ENCODE results near the gene BDP1.
"Not testable (repeated sequence)": the region's sequence is repeated elsewhere in the genome, so short reads cannot be mapped to it uniquely, and the experiment has no call there.

BDP1 gene

DNA sequence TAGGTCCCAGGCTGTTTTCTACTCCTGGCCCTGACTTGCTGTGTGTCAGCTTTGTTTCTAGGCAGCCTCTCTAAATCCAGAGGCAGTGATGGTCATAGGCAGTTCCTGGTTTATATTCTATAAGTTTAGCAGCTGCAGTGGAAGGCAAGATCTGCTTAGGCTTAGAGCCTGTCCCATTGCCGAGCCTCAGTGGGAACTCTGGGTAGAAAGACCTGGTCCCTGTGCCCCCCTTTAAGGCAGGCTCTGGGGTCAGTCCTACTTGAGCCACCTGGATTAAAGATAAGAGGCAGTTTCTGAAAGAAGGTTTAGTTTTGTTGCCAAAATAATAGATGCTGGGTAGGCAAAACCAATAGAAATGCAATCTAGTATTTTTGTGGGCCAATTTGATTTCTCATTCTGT lies 145.3 kb downstream of the BDP1 start:
- no peak for DNase-seq
- H3K27ac ChIP-seq (ENCODE audit: low read length): no peak overlapping the region
- no peaks in the 10 kb centered on the region for H3K27me3 ChIP-seq (ENCODE audit: insufficient read depth, low read length, poor library complexity)
- H3K4me2 ChIP-seq (ENCODE audit: insufficient read depth, low read length): no peak overlapping the region
- H3K79me2 ChIP-seq (ENCODE audit: insufficient read depth, low read length): no peaks in the 10 kb centered on the region
- no peak overlapping the region for H2AFZ ChIP-seq (ENCODE audit: low read depth, low read length)
- TF ChIP-seq, protein P1, sequence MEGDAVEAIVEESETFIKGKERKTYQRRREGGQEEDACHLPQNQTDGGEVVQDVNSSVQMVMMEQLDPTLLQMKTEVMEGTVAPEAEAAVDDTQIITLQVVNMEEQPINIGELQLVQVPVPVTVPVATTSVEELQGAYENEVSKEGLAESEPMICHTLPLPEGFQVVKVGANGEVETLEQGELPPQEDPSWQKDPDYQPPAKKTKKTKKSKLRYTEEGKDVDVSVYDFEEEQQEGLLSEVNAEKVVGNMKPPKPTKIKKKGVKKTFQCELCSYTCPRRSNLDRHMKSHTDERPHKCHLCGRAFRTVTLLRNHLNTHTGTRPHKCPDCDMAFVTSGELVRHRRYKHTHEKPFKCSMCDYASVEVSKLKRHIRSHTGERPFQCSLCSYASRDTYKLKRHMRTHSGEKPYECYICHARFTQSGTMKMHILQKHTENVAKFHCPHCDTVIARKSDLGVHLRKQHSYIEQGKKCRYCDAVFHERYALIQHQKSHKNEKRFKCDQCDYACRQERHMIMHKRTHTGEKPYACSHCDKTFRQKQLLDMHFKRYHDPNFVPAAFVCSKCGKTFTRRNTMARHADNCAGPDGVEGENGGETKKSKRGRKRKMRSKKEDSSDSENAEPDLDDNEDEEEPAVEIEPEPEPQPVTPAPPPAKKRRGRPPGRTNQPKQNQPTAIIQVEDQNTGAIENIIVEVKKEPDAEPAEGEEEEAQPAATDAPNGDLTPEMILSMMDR (IDR thresholded peaks at IDR 0.05; ENCODE audit: borderline replicate concordance, extremely low read depth, low read length, poor library complexity, severe bottlenecking): no peak
- no peak for TF ChIP-seq EZH2 (IDR thresholded peaks at IDR 0.05; ENCODE audit: borderline replicate concordance, low read depth, low read length, severe bottlenecking)
- H3K9me3 ChIP-seq (ENCODE audit: insufficient read depth, low read length, severe bottlenecking): no peaks in the 10 kb centered on the region
- H3K9ac ChIP-seq (ENCODE audit: low read depth, low read length): no peak overlapping the region
- no peak for ATAC-seq (ENCODE audit: insufficient read depth, low read depth)
- no peak overlapping the region for H3K4me3 ChIP-seq (ENCODE audit: low read depth in 1 of 2, low read length in 2 of 2)
- H3K36me3 ChIP-seq (ENCODE audit: insufficient read depth, low read length): peaks cover 78% of the 10 kb centered on the region
- peaks cover 13% of the 10 kb centered on the region for H3K4me1 ChIP-seq (ENCODE audit: insufficient read depth, low read length)
- no peaks in the 10 kb centered on the region for H4K20me1 ChIP-seq (ENCODE audit: insufficient read depth, low read length)

DNA sequence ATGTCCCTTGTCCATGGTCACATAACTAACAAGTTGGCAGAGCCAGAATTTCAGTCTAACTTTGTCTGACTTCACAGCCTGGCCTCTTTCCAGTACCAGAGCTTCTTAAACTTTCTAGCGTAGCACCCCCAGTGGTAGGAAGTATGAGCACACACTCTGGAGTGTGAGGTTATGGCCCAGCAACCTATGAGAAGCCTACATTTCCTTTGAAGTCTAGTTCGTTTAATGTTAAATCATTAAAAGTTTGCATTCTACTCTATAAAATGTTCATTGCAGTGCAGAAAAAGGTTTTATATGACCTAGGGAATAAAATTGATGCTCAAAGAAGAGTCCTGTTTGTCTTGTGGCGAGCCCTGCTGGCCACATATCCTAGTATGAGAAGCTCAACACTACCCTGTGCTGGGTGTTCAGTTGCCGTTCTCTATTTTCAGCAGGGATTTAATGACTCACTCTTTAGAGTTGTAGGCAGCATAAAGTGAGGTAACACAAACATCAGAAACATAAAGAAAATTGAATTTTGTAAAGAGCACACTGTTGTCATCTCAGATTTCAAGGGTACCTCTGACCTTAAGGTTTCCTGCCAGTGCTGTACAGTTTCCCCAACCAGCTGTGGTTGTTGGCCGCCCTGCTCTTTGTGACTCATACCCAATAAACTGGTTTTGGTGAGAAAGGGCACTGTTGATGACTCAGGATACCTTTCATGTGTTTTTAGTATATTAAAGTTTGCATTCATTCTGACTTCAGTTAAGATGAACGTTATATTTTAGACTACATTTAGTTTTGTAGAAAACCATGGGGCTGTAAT lies 146.0 kb downstream of the BDP1 start:
- Histone ChIP-seq H3K9ac (ENCODE audit: low read depth, low read length) (no peak overlapping the region), H3K27ac (ENCODE audit: low read length) (peak overlapping the region; percentile 49)

DNA sequence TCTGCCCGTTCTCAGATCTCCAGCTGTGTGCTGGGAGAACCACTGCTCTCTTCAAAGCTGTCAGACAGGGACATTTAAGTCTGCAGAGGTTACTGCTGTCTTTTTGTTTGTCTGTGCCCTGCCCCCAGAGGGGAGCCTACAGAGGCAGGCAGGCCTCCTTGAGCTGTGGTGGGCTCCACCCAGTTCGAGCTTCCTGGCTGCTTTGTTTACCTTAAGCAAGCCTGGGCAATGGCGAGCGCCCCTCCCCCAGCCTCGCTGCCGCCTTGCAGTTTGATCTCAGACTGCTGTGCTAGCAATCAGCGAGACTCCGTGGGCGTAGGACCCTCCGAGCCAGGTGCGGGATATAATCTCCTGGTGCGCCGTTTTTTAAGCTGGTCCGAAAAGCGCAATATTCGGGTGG lies 154.5 kb downstream of the BDP1 start:
- not testable (repeated sequence) for H3K9me3 ChIP-seq (ENCODE audit: insufficient read depth, low read length, severe bottlenecking); H3K79me2 ChIP-seq (ENCODE audit: insufficient read depth, low read length); DNase-seq; H3K27ac ChIP-seq (ENCODE audit: low read length); H3K9ac ChIP-seq (ENCODE audit: low read depth, low read length); H3K27me3 ChIP-seq (ENCODE audit: insufficient read depth, low read length, poor library complexity); H2AFZ ChIP-seq (ENCODE audit: low read depth, low read length); H3K4me3 ChIP-seq (ENCODE audit: low read depth in 1 of 2, low read length in 2 of 2); H3K4me2 ChIP-seq (ENCODE audit: insufficient read depth, low read length); ATAC-seq (ENCODE audit: insufficient read depth, low read depth); H4K20me1 ChIP-seq (ENCODE audit: insufficient read depth, low read length); H3K4me1 ChIP-seq (ENCODE audit: insufficient read depth, low read length)
- peaks cover 27% of the 10 kb centered on the region for H3K36me3 ChIP-seq (ENCODE audit: insufficient read depth, low read length)

More for the DNA sequence above, 146.0 kb downstream of the BDP1 start:
- Histone ChIP-seq H2AFZ (ENCODE audit: low read depth, low read length) (no peak overlapping the region), H3K4me3 (ENCODE audit: low read depth in 1 of 2, low read length in 2 of 2) (no peak overlapping the region), H3K27me3 (ENCODE audit: insufficient read depth, low read length, poor library complexity) (no peaks in the 10 kb centered on the region), H3K4me1 (ENCODE audit: insufficient read depth, low read length) (peaks cover 13% of the 10 kb centered on the region), H3K79me2 (ENCODE audit: insufficient read depth, low read length) (no peaks in the 10 kb centered on the region), H3K36me3 (ENCODE audit: insufficient read depth, low read length) (peaks cover 74% of the 10 kb centered on the region), H4K20me1 (ENCODE audit: insufficient read depth, low read length) (no peaks in the 10 kb centered on the region), H3K4me2 (ENCODE audit: insufficient read depth, low read length) (no peak overlapping the region), H3K9me3 (ENCODE audit: insufficient read depth, low read length, severe bottlenecking) (no peaks in the 10 kb centered on the region)
- DNase-seq: peak; percentile 61
- ATAC-seq (ENCODE audit: insufficient read depth, low read depth): peak; percentile 93
- TF ChIP-seq, protein P1 (IDR thresholded peaks at IDR 0.05; ENCODE audit: borderline replicate concordance, extremely low read depth, low read length, poor library complexity, severe bottlenecking): peak; percentile 82
- TF ChIP-seq EZH2 (IDR thresholded peaks at IDR 0.05; ENCODE audit: borderline replicate concordance, low read depth, low read length, severe bottlenecking): no peak

DNA sequence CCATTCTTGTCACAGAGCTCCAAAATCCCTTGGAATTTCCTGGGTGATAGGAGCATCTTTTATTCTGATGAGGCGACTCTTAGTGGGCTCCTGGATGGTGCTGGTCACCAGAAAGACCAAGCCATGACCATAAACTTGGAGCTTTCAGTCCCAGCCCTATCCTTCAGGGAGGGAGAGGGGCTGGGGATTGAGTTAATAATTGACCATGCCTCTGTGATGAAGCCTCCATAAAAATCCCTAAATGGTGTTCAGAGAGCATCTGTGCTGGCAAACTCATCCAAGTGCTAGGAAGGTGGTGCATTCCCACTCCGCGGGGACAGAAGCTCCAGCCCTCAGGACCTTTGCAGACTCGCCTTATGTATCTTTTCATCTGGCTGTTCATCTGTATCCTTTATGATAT lies 160.4 kb downstream of the BDP1 start:
- Histone ChIP-seq H3K79me2 (ENCODE audit: insufficient read depth, low read length) (no peaks in the 10 kb centered on the region; the same call in 1 of the 2 replicates), H3K9ac (ENCODE audit: low read depth, low read length) (no peak overlapping the region), H3K4me3 (ENCODE audit: low read depth in 1 of 2, low read length in 2 of 2) (no peak overlapping the region), H4K20me1 (ENCODE audit: insufficient read depth, low read length) (no peaks in the 10 kb centered on the region), H3K4me1 (ENCODE audit: insufficient read depth, low read length) (no peaks in the 10 kb centered on the region), H3K27me3 (ENCODE audit: insufficient read depth, low read length, poor library complexity) (no peaks in the 10 kb centered on the region), H2AFZ (ENCODE audit: low read depth, low read length) (no peak overlapping the region), H3K4me2 (ENCODE audit: insufficient read depth, low read length) (no peak overlapping the region), H3K36me3 (ENCODE audit: insufficient read depth, low read length) (peaks cover 56% of the 10 kb centered on the region), H3K9me3 (ENCODE audit: insufficient read depth, low read length, severe bottlenecking) (no peaks in the 10 kb centered on the region), H3K27ac (ENCODE audit: low read length) (no peak overlapping the region)
- TF ChIP-seq, protein P1 (IDR thresholded peaks at IDR 0.05; ENCODE audit: borderline replicate concordance, extremely low read depth, low read length, poor library complexity, severe bottlenecking): no peak
- no peak for TF ChIP-seq EZH2 (IDR thresholded peaks at IDR 0.05; ENCODE audit: borderline replicate concordance, low read depth, low read length, severe bottlenecking)
- ATAC-seq (ENCODE audit: insufficient read depth, low read depth): no peak
- no peak for DNase-seq
